ENCODE measurements around the gene PKNOX2. TPM values are rescaled to one million over a fixed set of nuclear protein-coding genes. Genes with fewer than 3 reads are reported as not detected.

Gene PKNOX2
- total and polyA plus RNA-seq, 2 of the 8 experiments (the other 6 are each of a cell fraction or from before 2014, with no cell fraction given) = 2.0 TPM

DNA sequence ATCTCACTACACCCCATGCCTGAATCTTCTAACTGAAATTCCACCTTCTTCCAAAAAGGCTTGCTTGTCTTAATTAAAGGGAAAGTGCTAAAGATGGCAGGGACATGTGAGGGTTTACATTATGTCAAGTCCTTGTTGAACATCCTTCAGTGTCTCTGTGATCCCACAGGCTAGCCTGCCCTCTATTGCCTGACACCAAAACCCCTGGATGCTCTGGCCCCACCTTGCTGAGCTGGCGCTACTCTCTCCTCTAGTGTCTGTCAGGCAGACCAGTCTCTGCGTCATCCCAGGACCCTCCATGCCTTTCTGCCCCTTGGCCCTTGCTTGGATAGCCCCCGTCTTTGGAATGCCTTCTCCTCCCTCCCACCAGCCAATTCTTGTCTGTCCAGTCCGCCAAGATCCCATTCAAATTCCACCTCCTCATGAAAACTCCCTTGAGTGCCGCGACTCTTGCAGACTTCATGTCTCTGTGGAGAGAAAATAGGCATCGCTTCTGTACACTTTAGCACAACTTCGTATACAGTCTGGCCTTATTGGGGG lies 69.3 kb downstream of the PKNOX2 start (continued):
- TF ChIP-seq, protein P1, sequence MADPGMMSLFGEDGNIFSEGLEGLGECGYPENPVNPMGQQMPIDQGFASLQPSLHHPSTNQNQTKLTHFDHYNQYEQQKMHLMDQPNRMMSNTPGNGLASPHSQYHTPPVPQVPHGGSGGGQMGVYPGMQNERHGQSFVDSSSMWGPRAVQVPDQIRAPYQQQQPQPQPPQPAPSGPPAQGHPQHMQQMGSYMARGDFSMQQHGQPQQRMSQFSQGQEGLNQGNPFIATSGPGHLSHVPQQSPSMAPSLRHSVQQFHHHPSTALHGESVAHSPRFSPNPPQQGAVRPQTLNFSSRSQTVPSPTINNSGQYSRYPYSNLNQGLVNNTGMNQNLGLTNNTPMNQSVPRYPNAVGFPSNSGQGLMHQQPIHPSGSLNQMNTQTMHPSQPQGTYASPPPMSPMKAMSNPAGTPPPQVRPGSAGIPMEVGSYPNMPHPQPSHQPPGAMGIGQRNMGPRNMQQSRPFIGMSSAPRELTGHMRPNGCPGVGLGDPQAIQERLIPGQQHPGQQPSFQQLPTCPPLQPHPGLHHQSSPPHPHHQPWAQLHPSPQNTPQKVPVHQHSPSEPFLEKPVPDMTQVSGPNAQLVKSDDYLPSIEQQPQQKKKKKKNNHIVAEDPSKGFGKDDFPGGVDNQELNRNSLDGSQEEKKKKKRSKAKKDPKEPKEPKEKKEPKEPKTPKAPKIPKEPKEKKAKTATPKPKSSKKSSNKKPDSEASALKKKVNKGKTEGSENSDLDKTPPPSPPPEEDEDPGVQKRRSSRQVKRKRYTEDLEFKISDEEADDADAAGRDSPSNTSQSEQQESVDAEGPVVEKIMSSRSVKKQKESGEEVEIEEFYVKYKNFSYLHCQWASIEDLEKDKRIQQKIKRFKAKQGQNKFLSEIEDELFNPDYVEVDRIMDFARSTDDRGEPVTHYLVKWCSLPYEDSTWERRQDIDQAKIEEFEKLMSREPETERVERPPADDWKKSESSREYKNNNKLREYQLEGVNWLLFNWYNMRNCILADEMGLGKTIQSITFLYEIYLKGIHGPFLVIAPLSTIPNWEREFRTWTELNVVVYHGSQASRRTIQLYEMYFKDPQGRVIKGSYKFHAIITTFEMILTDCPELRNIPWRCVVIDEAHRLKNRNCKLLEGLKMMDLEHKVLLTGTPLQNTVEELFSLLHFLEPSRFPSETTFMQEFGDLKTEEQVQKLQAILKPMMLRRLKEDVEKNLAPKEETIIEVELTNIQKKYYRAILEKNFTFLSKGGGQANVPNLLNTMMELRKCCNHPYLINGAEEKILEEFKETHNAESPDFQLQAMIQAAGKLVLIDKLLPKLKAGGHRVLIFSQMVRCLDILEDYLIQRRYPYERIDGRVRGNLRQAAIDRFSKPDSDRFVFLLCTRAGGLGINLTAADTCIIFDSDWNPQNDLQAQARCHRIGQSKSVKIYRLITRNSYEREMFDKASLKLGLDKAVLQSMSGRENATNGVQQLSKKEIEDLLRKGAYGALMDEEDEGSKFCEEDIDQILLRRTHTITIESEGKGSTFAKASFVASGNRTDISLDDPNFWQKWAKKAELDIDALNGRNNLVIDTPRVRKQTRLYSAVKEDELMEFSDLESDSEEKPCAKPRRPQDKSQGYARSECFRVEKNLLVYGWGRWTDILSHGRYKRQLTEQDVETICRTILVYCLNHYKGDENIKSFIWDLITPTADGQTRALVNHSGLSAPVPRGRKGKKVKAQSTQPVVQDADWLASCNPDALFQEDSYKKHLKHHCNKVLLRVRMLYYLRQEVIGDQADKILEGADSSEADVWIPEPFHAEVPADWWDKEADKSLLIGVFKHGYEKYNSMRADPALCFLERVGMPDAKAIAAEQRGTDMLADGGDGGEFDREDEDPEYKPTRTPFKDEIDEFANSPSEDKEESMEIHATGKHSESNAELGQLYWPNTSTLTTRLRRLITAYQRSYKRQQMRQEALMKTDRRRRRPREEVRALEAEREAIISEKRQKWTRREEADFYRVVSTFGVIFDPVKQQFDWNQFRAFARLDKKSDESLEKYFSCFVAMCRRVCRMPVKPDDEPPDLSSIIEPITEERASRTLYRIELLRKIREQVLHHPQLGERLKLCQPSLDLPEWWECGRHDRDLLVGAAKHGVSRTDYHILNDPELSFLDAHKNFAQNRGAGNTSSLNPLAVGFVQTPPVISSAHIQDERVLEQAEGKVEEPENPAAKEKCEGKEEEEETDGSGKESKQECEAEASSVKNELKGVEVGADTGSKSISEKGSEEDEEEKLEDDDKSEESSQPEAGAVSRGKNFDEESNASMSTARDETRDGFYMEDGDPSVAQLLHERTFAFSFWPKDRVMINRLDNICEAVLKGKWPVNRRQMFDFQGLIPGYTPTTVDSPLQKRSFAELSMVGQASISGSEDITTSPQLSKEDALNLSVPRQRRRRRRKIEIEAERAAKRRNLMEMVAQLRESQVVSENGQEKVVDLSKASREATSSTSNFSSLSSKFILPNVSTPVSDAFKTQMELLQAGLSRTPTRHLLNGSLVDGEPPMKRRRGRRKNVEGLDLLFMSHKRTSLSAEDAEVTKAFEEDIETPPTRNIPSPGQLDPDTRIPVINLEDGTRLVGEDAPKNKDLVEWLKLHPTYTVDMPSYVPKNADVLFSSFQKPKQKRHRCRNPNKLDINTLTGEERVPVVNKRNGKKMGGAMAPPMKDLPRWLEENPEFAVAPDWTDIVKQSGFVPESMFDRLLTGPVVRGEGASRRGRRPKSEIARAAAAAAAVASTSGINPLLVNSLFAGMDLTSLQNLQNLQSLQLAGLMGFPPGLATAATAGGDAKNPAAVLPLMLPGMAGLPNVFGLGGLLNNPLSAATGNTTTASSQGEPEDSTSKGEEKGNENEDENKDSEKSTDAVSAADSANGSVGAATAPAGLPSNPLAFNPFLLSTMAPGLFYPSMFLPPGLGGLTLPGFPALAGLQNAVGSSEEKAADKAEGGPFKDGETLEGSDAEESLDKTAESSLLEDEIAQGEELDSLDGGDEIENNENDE (IDR thresholded peaks at IDR 0.05; ENCODE audit: insufficient replicate concordance, low read length) = no peak
- no peak for TF ChIP-seq SIRT6 (IDR thresholded peaks at IDR 0.05; ENCODE audit: low read length)
- no peak for TF ChIP-seq HDAC2 (IDR thresholded peaks at IDR 0.05; ENCODE audit: borderline replicate concordance in 1 of 2, low read depth in 2 of 2, low read length in 2 of 2)
- no peak for TF ChIP-seq JUN (IDR thresholded peaks at IDR 0.05; ENCODE audit: low read depth, low read length)
- TF ChIP-seq SIN3A (conservative IDR thresholded peaks at IDR 0.05 in 1 of 2, IDR thresholded peaks at IDR 0.05 in 1 of 2; ENCODE audit: low read depth in 1 of 2, low read length in 2 of 2) = no peak
- peak; percentile 34 to 57 for TF ChIP-seq RAD21 (IDR thresholded peaks at IDR 0.05 in 1 of 2, conservative IDR thresholded peaks at IDR 0.05 in 1 of 2; ENCODE audit: low read depth in 2 of 2, low read length in 2 of 2)

All from H1 (cell line).